IMR-90 (cell line): ENCODE measurements around the gene WNT4. TPM values are rescaled to one million over a fixed set of nuclear protein-coding genes. Genes with fewer than 3 reads are reported as not detected.

Experiments used
- ATAC-seq: fragments of 200-7000 bp; cut with Tn5 transposase; 2 replicates; pipeline ENCODE4 v1.9.1; 2020; ENCODE audit warnings: low read depth, mild to moderate bottlenecking, moderate library complexity
- BruUV-seq: library from RNA; stranded (reverse); fragments of 400-500 nt; replicated peaks from 2 replicates; lab custom pipeline; 2021; lab: Mats Ljungman, UMichigan
- CTCF ChIA-PET: fragments of 300-600 bp; formaldehyde crosslinking; extraction: SDS; loops from one replicate; lab custom pipeline; 2021; ENCODE audit warnings: antibody characterized with exemption; lab: Yijun Ruan, JAX
- POLR2A ChIA-PET: fragments of 300-600 bp; sonication (Branson Sonifier 250); formaldehyde crosslinking; loops from one replicate; lab custom pipeline; 2022; ENCODE audit warnings: antibody characterized with exemption; ENCODE audit not compliant: unreplicated experiment; lab: Charles Lee
- DNase-seq: peaks from one replicate; pipeline ENCODE4 v3.0.0; 2013
- H2AFZ ChIP-seq: replicated peaks from 2 replicates; pipeline ENCODE3; 2013; ENCODE audit warnings: low read length, mild to moderate bottlenecking; ENCODE audit not compliant: poor library complexity
- H2AK5ac ChIP-seq: 2 replicates; pipeline ENCODE4 v1.6.1; 2013; ENCODE audit warnings: low read depth, low read length, inconsistent platforms
- H2AK9ac ChIP-seq: replicated peaks from 2 replicates; pipeline ENCODE3; 2013; ENCODE audit warnings: mild to moderate bottlenecking, low read depth, low read length, moderate library complexity; ENCODE audit not compliant: poor library complexity
- H2BK120ac ChIP-seq: 2 replicates; pipeline ENCODE4 v1.6.1; 2013; ENCODE audit warnings: low read depth, low read length, inconsistent platforms
- H2BK15ac ChIP-seq: 3 replicates; pipeline ENCODE4 v1.6.1; 2013; ENCODE audit warnings: low read depth, low read length, inconsistent platforms
- H2BK20ac ChIP-seq: 2 replicates; pipeline ENCODE4 v1.6.1; 2013; ENCODE audit warnings: low read depth, mild to moderate bottlenecking, inconsistent platforms, low read length, moderate library complexity
- H2BK5ac ChIP-seq: 2 replicates; pipeline ENCODE4 v1.6.1; 2013; ENCODE audit warnings: mild to moderate bottlenecking, low read depth, low read length, inconsistent platforms; ENCODE audit not compliant: poor library complexity, severe bottlenecking
- H3K14ac ChIP-seq: replicated peaks from 2 replicates; pipeline ENCODE4 v1.6.1; 2013; ENCODE audit warnings: low read depth, low read length, inconsistent platforms
- H3K18ac ChIP-seq: 2 replicates; pipeline ENCODE4 v1.6.1; 2013; ENCODE audit warnings: low read depth, low read length, control low read depth
- H3K23ac ChIP-seq: 2 replicates; pipeline ENCODE4 v1.6.1; 2013; ENCODE audit warnings: low read depth, low read length, inconsistent platforms
- H3K27ac ChIP-seq: 2 replicates; pipeline ENCODE4 v1.5.1; 2013; ENCODE audit warnings: mild to moderate bottlenecking, control low read depth, low read length; ENCODE audit not compliant: insufficient read depth
- H3K27me3 ChIP-seq: 2 replicates; pipeline ENCODE4 v1.6.1; 2013; ENCODE audit warnings: low read length; ENCODE audit not compliant: control insufficient read depth, insufficient read depth
- H3K36me3 ChIP-seq: 2 replicates; pipeline ENCODE4 v1.6.1; 2013; ENCODE audit warnings: low read length, mixed read lengths; ENCODE audit not compliant: control insufficient read depth, insufficient read depth
- H3K4ac ChIP-seq: 2 replicates; pipeline ENCODE4 v1.6.1; 2013; ENCODE audit warnings: low read depth, low read length, inconsistent platforms
- H3K4me1 ChIP-seq: 2 replicates; pipeline ENCODE4 v1.6.1; 2013; ENCODE audit warnings: low read length, mixed read lengths; ENCODE audit not compliant: control insufficient read depth, insufficient read depth
- H3K4me2 ChIP-seq: 2 replicates; pipeline ENCODE4 v1.6.1; 2013; ENCODE audit warnings: low read depth, mild to moderate bottlenecking, control low read depth, low read length, moderate library complexity
- H3K4me3 ChIP-seq: 2 replicates; pipeline ENCODE4 v1.5.1; 2013; ENCODE audit warnings: low read depth, mild to moderate bottlenecking, control low read depth, low read length, moderate library complexity; ENCODE audit not compliant: insufficient read depth
- H3K56ac ChIP-seq: 2 replicates; pipeline ENCODE4 v1.6.1; 2013; ENCODE audit warnings: low read length, inconsistent platforms; ENCODE audit not compliant: insufficient read depth; ENCODE audit errors: extremely low read depth
- H3K79me1 ChIP-seq, 2 experiments: 2 replicates each; pipeline ENCODE4 v1.6.1; 2013; ENCODE audit warnings: low read length in 2 of 2, inconsistent platforms in 1 of 2, low read depth in 1 of 2
- H3K9ac ChIP-seq: 2 replicates; pipeline ENCODE4 v1.6.1; 2013; ENCODE audit warnings: low read depth, low read length, control low read depth
- H3K9me1 ChIP-seq: 2 replicates; pipeline ENCODE4 v1.6.1; 2013; ENCODE audit warnings: low read length, inconsistent platforms; ENCODE audit not compliant: insufficient read depth
- H3K9me3 ChIP-seq: 2 replicates; pipeline ENCODE4 v1.6.1; 2013; ENCODE audit warnings: low read length; ENCODE audit not compliant: control insufficient read depth, insufficient read depth
- H4K20me1 ChIP-seq: 2 replicates; pipeline ENCODE4 v1.6.1; 2013; ENCODE audit warnings: low read length, inconsistent platforms; ENCODE audit not compliant: insufficient read depth
- H4K5ac ChIP-seq: 2 replicates; pipeline ENCODE4 v1.6.1; 2013; ENCODE audit warnings: mild to moderate bottlenecking, low read depth, low read length, control low read depth
- H4K8ac ChIP-seq, 2 experiments: 2 replicates each; pipeline ENCODE4 v1.6.1; 2013; ENCODE audit warnings: low read depth in 2 of 2, low read length in 2 of 2, control low read depth in 1 of 2, inconsistent platforms in 1 of 2
- H4K91ac ChIP-seq: 2 replicates; pipeline ENCODE4 v1.6.1; 2013; ENCODE audit warnings: low read depth, low read length, inconsistent platforms; ENCODE audit not compliant: insufficient read depth
- BHLHE40 ChIP-seq: fragments of 150-350 bp; IDR thresholded peaks from 2 replicates; pipeline ENCODE4 v1.6.1; 2016; ENCODE audit warnings: mild to moderate bottlenecking, low read depth, low read length
- CEBPB ChIP-seq: IDR thresholded peaks from 2 replicates; pipeline ENCODE4 v1.6.1; 2012; ENCODE audit warnings: low read depth, low read length, improper control_type of control experiment
- CHD1 ChIP-seq: IDR thresholded peaks from 2 replicates; pipeline ENCODE4 v1.6.1; 2012; ENCODE audit warnings: low read depth, low read length, improper control_type of control experiment
- FOS ChIP-seq: fragments of 150-350 bp; IDR thresholded peaks from 2 replicates; pipeline ENCODE4 v1.6.1; 2016; ENCODE audit warnings: low read depth, low read length
- MAFK ChIP-seq: IDR thresholded peaks from 2 replicates; pipeline ENCODE4 v1.6.1; 2012; ENCODE audit warnings: low read depth, low read length, improper control_type of control experiment
- MAZ ChIP-seq: IDR thresholded peaks from 2 replicates; pipeline ENCODE4 v1.6.1; 2012; ENCODE audit warnings: low read depth, mild to moderate bottlenecking, low read length, improper control_type of control experiment, moderate library complexity, borderline replicate concordance
- MXI1 ChIP-seq: IDR thresholded peaks from 2 replicates; pipeline ENCODE4 v1.6.1; 2012; ENCODE audit warnings: low read depth, mild to moderate bottlenecking, low read length, moderate library complexity, borderline replicate concordance
- NFE2L2 ChIP-seq: fragments of 150-350 bp; IDR thresholded peaks from 2 replicates; pipeline ENCODE4 v1.6.1; 2016; ENCODE audit warnings: low read depth, mild to moderate bottlenecking, low read length
- POLR2A ChIP-seq: IDR thresholded peaks from 2 replicates; pipeline ENCODE4 v1.6.1; 2012; ENCODE audit warnings: mild to moderate bottlenecking, low read depth, low read length
- RAD21 ChIP-seq: IDR thresholded peaks from 2 replicates; pipeline ENCODE4 v1.6.1; 2012; ENCODE audit warnings: low read length, improper control_type of control experiment
- RCOR1 ChIP-seq: IDR thresholded peaks from 2 replicates; pipeline ENCODE4 v1.6.1; 2012; ENCODE audit warnings: mild to moderate bottlenecking, low read length, improper control_type of control experiment; ENCODE audit not compliant: insufficient replicate concordance
- RFX5 ChIP-seq: IDR thresholded peaks from 2 replicates; pipeline ENCODE4 v1.8.0; 2012; ENCODE audit warnings: low read depth, mild to moderate bottlenecking, low read length, moderate library complexity
- SMC3 ChIP-seq: fragments of 150-350 bp; IDR thresholded peaks from 2 replicates; pipeline ENCODE4 v1.6.1; 2016; ENCODE audit warnings: low read depth, mild to moderate bottlenecking, antibody characterized with exemption, low read length, moderate library complexity
- WGBS, 2 experiments: methylation state at CpG; one replicate each; pipeline versions ENCODE4 v1.1.5 to v1.1.7; 2013; ENCODE audit warnings: missing lambda C conversion rate in 2 of 2; ENCODE audit not compliant: insufficient read length in 1 of 2; ENCODE audit errors: extremely low coverage in 2 of 2; 5-methylcytosine and 5-hydroxymethylcytosine counted together
- dilution Hi-C: fragments of 300-500 bp; cut with HindIII; formaldehyde crosslinking; loops from one replicate; pipeline ENCODE4 v1.14.3; 2018; ENCODE audit warnings: low sequenced_read_pairs; ENCODE audit not compliant: unreplicated experiment
- in situ Hi-C: fragments of 300-500 bp; cut with MboI; formaldehyde crosslinking; loops from 3 replicates; pipeline ENCODE4 v1.14.3; 2019; ENCODE audit warnings: low sequenced_read_pairs, inconsistent platforms, mixed read lengths
- intact Hi-C: fragments of 100-400 bp; cut with micrococcal nuclease; formaldehyde crosslinking; loops from 2 replicates; pipeline ENCODE4 v1.10.0; 2022
- polyA plus RNA-seq, 3 experiments: library from polyadenylated mRNA; depleted of rRNA; stranded (reverse); fragments of >200 nt; gene quantifications; 2 replicates each; pipeline ENCODE4 v1.2.3, GENCODE V29; 2012; ENCODE audit warnings: low replicate concordance in 1 of 3
- total RNA-seq: library from RNA; depleted of rRNA; stranded (reverse); fragments of >200 nt; gene quantifications from 2 replicates; pipeline ENCODE4 v1.2.3, GENCODE V29; 2012
- TF ChIP-seq, protein P1 (sequence below): conservative IDR thresholded peaks from 2 replicates; pipeline ENCODE4 v1.5.1; 2012; ENCODE audit warnings: mild to moderate bottlenecking, low read depth, low read length, improper control_type of control experiment
- TF ChIP-seq, protein P2 (sequence below): fragments of 150-350 bp; IDR thresholded peaks from 2 replicates; pipeline ENCODE4 v1.6.1; 2016; ENCODE audit warnings: low read depth, mild to moderate bottlenecking, low read length, moderate library complexity, borderline replicate concordance
- TF ChIP-seq, protein P3 (sequence below): fragments of 150-350 bp; IDR thresholded peaks from 2 replicates; pipeline ENCODE4 v1.6.1; 2017; ENCODE audit warnings: mild to moderate bottlenecking, antibody characterized with exemption, low read length, low read depth

Gene WNT4
- total and polyA plus RNA-seq, 2 of the 4 experiments (the other 2 are of a cell fraction): not detected

DNA sequence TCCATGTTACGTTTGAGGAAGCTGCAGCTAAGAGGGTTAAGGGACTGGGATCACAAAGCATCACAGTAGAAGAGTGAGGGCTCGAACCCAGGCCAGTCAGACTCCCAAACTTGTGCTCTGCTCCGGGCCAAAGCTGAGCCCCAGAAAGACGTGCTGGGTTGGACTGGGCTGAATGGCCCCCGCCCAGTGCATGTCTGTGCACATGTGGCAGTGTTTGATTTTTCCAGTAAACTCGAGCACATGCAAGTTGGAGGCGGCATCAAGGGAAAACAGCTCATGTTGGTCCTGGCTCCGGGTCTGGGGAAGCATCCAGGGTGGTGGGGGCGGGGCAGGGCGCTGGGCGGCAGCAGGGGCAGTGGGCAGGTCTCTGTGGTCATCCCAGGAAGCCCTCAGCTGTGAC, 39.8 kb upstream of the WNT4 start:
- H2AFZ ChIP-seq: no peak overlapping the region
- H3K56ac ChIP-seq: no peak overlapping the region
- no peak overlapping the region for H3K4ac ChIP-seq
- dilution Hi-C loops (no loop called here), intact Hi-C loops (loop anchor here (1.0 kb wide), 1 partner anchor 31 kb away; no protein-coding TSS in a partner anchor), in situ Hi-C loops (no loop called here)
- no peaks in the 10 kb centered on the region for H3K36me3 ChIP-seq
- BruUV-seq: no TSS peak
- H4K91ac ChIP-seq: no peak overlapping the region
- no peaks in the 10 kb centered on the region for H4K20me1 ChIP-seq
- no peak overlapping the region for H3K9ac ChIP-seq
- TF ChIP-seq FOS: no peak
- no peak for TF ChIP-seq CHD1
- TF ChIP-seq, protein P1, sequence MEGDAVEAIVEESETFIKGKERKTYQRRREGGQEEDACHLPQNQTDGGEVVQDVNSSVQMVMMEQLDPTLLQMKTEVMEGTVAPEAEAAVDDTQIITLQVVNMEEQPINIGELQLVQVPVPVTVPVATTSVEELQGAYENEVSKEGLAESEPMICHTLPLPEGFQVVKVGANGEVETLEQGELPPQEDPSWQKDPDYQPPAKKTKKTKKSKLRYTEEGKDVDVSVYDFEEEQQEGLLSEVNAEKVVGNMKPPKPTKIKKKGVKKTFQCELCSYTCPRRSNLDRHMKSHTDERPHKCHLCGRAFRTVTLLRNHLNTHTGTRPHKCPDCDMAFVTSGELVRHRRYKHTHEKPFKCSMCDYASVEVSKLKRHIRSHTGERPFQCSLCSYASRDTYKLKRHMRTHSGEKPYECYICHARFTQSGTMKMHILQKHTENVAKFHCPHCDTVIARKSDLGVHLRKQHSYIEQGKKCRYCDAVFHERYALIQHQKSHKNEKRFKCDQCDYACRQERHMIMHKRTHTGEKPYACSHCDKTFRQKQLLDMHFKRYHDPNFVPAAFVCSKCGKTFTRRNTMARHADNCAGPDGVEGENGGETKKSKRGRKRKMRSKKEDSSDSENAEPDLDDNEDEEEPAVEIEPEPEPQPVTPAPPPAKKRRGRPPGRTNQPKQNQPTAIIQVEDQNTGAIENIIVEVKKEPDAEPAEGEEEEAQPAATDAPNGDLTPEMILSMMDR: no peak
- TF ChIP-seq, protein P2, sequence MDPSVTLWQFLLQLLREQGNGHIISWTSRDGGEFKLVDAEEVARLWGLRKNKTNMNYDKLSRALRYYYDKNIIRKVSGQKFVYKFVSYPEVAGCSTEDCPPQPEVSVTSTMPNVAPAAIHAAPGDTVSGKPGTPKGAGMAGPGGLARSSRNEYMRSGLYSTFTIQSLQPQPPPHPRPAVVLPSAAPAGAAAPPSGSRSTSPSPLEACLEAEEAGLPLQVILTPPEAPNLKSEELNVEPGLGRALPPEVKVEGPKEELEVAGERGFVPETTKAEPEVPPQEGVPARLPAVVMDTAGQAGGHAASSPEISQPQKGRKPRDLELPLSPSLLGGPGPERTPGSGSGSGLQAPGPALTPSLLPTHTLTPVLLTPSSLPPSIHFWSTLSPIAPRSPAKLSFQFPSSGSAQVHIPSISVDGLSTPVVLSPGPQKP: no peak
- no peak for TF ChIP-seq MAFK
- TF ChIP-seq RFX5: no peak
- no peak for TF ChIP-seq SMC3
- TF ChIP-seq NFE2L2: no peak
- no peak for TF ChIP-seq RCOR1
- no peak for TF ChIP-seq RAD21
- TF ChIP-seq POLR2A: no peak
- TF ChIP-seq MXI1: no peak
- no peak for TF ChIP-seq MAZ
- TF ChIP-seq, protein P3, sequence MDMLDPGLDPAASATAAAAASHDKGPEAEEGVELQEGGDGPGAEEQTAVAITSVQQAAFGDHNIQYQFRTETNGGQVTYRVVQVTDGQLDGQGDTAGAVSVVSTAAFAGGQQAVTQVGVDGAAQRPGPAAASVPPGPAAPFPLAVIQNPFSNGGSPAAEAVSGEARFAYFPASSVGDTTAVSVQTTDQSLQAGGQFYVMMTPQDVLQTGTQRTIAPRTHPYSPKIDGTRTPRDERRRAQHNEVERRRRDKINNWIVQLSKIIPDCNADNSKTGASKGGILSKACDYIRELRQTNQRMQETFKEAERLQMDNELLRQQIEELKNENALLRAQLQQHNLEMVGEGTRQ: no peak
- TF ChIP-seq BHLHE40: no peak
- no peak for TF ChIP-seq CEBPB
- H3K14ac ChIP-seq: no peak overlapping the region
- no peak overlapping the region for H4K8ac ChIP-seq
- POLR2A ChIA-PET: no interaction called here
- no peak overlapping the region for H3K4me3 ChIP-seq
- H3K9me1 ChIP-seq: no peaks in the 10 kb centered on the region
- H2AK5ac ChIP-seq: no peak overlapping the region
- no peak overlapping the region for H3K23ac ChIP-seq
- H2AK9ac ChIP-seq: no peak overlapping the region
- H2BK15ac ChIP-seq: no peak overlapping the region
- no peak overlapping the region for H3K27ac ChIP-seq
- H3K18ac ChIP-seq: no peak overlapping the region
- no peak for ATAC-seq
- no peak overlapping the region for H2BK20ac ChIP-seq
- no peaks in the 10 kb centered on the region for H3K79me1 ChIP-seq
- no peak overlapping the region for H2BK120ac ChIP-seq
- H3K27me3 ChIP-seq: peaks cover 40% of the 10 kb centered on the region
- H3K4me1 ChIP-seq: no peaks in the 10 kb centered on the region
- DNase-seq: no peak
- CTCF ChIA-PET: interaction anchor here (0.8 kb wide), 1 partner anchor 13 kb away, joined by 3 read pairs; no protein-coding TSS in a partner anchor
- H2BK5ac ChIP-seq: no peak overlapping the region
- WGBS, 2 experiments: 41% methylated on average over 6 of the region's 11 CpGs; no CpG with 5 or more reads in 1 of the 2 experiments
- no peak overlapping the region for H3K4me2 ChIP-seq
- peaks cover 3% of the 10 kb centered on the region for H3K9me3 ChIP-seq
- no peak overlapping the region for H4K5ac ChIP-seq
